HG03558 (cell line): ENCODE data around the gene SAT1.
"Not testable (repeated sequence)": the region's sequence is repeated elsewhere in the genome, so short reads cannot be mapped to it uniquely, and the experiment has no call there.

Source experiments
- ATAC-seq: cut with Tn5 transposase; IDR thresholded peaks from one replicate; pipeline ENCODE4 v1.9.1; 2021; ENCODE audit warnings: moderate number of reproducible peaks; ENCODE audit not compliant: unreplicated experiment; ENCODE audit errors: extremely low read depth

Gene SAT1

DNA sequence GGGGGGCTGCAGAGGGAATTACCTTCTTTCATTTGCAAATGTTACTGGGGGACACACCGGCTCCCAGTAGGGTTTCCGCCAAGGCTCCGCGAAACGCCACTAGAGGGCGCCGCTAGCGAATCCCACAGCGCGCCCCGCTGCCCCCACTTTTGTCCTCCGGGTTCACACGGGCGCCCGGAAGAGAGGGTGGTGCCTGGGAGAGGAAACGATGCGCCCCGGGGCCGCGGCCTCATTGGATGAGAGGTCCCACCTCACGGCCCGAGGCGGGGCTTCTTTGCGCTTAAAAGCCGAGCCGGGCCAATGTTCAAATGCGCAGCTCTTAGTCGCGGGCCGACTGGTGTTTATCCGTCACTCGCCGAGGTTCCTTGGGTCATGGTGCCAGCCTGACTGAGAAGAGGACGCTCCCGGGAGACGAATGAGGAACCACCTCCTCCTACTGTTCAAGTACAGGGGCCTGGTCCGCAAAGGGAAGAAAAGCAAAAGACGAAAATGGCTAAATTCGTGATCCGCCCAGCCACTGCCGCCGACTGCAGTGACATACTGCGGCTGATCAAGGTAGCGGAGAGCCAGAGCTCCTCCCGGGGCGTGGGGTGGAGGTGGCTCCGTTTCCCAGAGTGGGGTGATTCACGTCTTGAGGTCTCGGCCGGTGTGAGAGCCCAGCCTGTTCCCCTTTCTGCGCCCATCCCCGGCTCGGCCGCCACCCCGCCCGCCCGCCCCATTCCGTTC, at the start of gene SAT1:
Gene SAT1 (plus strand): TSS at position 311 of the 726 bp plus-strand sequence. CDS start 179 bp downstream, at position 490.
- peak; percentile 48 for ATAC-seq

- ATAC-seq, result no peak
Measured at GRCh38 chrX:23736030-23736429, 46.9 kb upstream of the SAT1 start.

DNA sequence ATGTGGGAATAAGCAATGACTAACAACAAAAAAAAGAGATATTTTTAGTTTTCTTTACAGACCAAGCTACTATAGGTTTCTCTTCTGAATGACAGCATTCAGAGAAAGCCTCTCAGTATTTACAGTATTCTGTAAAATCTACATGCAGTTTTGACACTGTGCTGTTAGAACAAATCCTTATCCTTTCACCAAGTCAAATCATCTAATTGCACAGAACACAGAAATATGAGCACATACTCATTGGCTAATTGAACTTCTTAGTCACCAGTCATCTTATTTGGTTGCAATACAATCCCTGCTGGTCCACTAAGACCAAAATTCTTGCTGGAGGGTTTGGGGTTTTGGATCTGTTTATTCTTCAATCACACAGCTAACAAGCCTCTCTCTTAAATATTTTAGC, 45.6 kb upstream of the SAT1 start:
- ATAC-seq, result no peak

DNA sequence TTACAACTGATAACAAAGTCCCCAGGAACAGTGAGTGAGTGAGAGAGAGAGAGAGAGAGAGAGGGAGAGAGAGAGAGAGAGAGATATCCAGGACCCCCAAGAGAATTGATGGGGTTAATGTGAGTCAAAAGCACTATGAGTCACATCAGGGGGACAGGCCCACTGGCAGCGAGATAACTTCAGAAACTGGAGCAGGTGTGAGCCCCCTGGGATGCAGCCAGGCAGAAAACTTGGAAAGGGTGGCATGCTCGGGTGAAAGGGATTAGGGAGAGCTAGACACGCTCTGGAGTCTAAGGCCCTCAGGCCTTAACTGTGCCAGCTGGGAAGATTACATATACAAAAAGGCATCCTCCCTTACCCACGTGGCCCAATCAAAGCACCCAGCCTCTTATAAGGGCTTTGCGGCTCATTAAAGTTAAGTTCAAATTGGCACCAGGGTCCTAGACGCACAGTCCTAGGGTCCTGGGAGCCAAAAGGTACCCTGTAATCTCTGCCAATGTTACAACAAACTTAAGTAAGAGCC, 40.7 kb upstream of the SAT1 start:
- no peak for ATAC-seq

DNA sequence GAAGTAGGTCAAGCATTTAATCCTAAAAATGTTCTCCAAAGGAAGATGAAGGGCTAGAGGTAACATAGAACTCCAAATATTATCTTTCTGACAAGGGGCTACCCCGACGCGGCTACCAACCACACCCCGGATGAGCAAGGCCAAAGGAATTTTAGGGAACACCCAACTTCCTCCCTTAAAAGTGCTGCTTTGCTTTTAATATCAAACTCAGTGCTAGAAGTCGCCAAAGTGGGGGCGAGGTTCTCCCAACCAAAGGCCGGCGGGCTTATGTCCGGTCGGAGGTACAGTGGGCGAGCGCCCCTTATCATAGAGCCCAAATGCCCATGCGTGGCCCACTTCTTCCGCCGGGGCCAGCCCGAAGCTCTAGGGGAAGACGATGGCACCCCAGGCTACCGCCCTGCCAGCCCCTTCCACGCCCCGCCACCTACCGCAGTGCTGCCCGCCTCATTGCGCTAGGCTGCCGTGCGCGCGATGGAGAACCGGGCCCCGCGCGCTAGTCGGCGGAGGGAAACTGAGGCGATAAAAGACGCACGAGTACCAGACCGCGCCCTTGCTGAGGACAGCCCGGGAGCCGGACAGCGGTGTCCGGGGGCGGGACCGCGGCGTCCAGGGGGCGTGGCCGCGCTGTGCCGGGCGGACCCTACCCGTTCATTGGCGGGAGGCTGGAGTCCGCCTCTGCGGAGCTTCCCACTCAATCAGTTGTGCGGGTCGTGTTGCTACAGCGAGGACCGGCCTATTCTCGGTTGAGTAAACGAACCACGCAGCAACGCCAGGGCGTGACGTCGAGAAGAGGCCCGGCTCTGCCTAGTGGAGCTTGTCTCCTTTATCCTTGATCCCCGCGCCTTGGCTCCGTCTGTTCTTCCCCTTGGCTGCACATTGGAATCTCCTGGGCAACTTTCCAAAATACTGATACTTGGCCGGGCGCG, 40.0 kb upstream of the SAT1 start, which contains the start of gene ACOT9:
Gene ACOT9 (minus strand): TSS at position 580 of the 926 bp plus-strand sequence. CDS start 132 bp downstream, at position 448.
- peak; percentile 91 for ATAC-seq

- not testable (repeated sequence) for ATAC-seq
Measured at GRCh38 chrX:23743623-23743971, 39.4 kb upstream of the SAT1 start.

GRCh38 chrX:23745786-23746185, 37.2 kb upstream of the SAT1 start:
- ATAC-seq, result no peak

DNA sequence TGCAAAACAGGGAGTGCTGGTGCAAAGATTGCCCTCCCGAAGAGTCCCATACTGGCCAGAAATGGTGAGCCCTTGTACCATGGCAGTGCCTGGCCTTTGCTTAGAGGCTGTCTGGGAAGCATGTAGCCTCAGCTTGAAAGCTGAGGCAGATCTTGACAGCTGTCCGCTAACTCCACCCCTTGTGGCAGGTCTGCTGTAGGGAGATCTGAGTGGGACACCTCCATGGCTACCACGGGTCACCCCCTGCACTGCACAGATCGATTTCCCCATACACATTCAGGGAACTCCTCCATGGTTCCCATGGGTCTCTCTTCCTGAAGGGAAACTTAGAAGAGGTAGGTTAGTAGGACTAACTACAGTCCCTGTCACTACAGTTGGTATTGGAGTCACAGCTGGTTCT, 33.8 kb upstream of the SAT1 start:
- ATAC-seq, result no peak

GRCh38 chrX:23749576-23749975, 33.4 kb upstream of the SAT1 start:
- no peak for ATAC-seq

DNA sequence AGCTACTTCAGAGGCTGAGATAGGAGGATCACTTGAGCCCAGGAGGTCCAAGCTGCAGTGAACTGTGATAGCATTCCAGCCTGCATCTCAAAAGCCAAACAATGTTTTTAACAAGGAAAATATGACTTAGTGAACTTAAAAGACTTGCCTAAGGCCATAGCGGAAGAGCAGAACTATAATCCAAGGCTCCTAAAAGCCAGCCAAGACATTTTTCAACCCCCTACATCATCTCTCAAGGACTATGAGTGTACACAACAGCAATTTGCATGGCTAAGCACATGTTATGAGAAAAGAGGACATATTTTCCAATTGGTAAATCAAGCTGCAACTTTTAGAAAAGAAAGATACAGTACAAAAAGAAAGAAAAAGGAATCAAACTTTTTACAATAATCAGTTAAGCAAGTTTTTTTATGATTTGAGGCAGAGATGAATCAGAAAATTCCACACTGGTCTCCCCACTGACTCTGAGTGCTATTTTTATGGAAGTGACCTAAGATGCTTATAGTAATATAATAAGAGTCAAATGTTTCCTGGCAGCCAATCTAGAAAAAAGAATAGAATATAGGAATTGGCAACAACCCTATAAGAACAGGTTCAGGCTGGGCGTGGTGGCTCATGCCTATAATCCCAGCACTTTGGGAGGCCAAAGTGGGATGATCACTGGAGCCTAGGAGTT, 30.1 kb upstream of the SAT1 start:
- no peak for ATAC-seq

DNA sequence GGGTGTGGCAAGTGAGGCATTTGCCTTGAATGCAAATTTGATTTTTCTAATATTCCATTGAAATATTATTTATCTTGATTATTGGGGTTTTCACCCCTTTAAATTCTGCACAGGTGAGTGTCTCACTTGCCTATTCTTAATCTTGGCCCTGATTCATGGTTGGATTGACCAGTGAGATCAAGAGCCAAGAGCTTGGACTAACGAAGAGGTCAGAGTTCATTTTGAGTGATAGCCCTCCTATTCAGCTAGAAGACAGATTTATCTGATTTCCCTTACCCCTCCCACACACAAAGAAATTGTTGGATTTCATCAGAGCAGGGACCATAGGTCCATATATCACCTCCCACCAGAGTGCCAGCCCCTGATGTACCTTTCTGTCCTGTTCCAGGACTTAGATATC, 28.3 kb upstream of the SAT1 start:
- ATAC-seq, result no peak

DNA sequence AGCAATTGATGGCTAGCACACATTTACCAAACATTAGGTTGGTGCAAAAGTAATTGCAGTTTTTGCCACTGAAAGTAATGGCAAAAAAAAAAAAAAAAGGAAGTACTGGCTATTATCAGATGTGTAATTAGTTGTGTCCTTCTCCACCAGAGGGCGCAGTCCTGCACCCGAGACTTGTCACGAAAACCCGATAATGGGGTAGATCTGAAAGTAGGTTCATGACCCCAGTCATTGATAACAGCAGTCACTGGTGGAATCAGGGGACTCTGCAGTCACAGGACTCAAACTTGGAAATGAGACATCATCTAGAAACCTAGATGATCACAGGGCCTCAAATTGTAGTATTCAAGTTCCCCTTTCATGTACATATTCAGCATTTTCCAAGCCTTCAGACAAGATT, 26.8 kb upstream of the SAT1 start:
- ATAC-seq, result peak; percentile 79

GRCh38 chrX:23759821-23760220, 23.2 kb upstream of the SAT1 start:
- no peak for ATAC-seq

DNA sequence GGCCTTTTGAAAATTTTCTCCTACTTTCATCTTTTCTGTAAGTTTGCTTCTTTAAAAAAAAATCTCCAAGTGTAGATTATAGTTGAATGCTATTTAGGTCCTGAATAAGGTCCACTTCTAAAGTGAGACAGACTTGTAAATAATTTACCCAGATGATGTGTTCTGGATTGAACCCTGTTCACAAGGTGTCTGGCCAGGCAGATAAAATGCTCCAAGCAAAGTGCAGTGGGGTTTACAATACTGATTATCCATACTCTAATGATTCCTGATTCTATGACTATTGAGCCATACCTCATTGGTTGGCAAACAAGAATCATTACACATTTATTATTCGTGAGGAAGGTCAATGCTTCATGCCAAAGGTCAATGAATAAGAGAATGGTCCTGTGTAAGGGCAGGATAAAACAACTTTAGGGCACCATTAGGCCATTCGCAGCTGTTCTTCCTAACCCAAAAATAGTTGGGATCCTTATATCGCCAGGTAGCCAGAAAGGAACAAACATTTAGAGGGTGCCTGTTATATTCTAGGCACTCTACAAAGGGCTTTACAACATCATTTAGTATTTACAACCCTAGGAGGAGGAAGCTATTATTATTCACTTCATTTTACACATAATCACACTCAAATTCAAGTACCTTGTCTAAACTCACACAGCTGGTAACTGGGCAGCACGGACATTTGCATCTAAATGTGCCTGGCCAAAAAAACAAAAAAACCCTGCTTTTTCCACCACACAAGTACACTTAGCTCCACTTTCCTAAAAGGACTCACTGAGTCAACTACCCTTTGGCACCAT, 18.6 kb upstream of the SAT1 start:
- no peak for ATAC-seq

- no peak for ATAC-seq
Measured at GRCh38 chrX:23765449-23765848, 17.5 kb upstream of the SAT1 start.

GRCh38 chrX:23765868-23766267, 17.1 kb upstream of the SAT1 start:
- no peak for ATAC-seq

GRCh38 chrX:23766650-23767551, 16.1 kb upstream of the SAT1 start:
- ATAC-seq, result no peak

- no peak for ATAC-seq
Measured at GRCh38 chrX:23770142-23770541, 12.8 kb upstream of the SAT1 start.

DNA sequence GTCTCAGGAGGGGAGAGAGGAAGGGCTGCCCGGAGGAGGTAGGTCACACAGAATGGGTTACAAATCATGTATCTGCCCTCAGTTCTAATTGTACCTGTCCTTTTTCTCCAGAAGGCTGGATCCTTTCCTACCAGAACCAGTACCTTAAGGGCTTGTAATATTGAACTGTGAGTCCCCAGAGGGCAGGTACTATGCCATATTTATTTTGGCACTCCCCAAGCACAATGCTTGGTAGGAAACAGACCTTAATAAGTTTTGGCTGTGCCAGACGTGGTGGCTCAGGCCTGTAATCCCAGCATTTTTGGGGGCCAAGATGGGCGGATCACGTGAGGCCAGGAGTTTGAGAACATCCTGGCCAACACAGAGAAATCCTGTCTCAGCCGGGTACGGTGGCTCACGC, 11.9 kb upstream of the SAT1 start:
- ATAC-seq, result not testable (repeated sequence)
